WTC11 (cell line): ENCODE measurements around the gene RFPL3. TPM values are rescaled to one million over a fixed set of nuclear protein-coding genes. Genes with fewer than 3 reads are reported as not detected.

Experiments
- ATAC-seq: fragments of 200-7000 bp; cut with Tn5 transposase; 2 replicates; pipeline ENCODE4 v1.10.0; 2021; ENCODE audit warnings: mild to moderate bottlenecking, moderate library complexity
- CTCF ChIA-PET: fragments of 300-600 bp; sonication (Branson Sonifier 250); formaldehyde crosslinking; loops from one replicate; lab custom pipeline; 2021; ENCODE audit warnings: antibody characterized with exemption; lab: Charles Lee
- POLR2A ChIA-PET: fragments of 350-600 bp; sonication (Branson Sonifier 250); formaldehyde crosslinking; loops from one replicate; lab custom pipeline; 2021; ENCODE audit warnings: antibody characterized with exemption; lab: Charles Lee
- DNase-seq: peaks from one replicate; pipeline ENCODE4 v3.0.0; 2021; ENCODE audit warnings: low spot score
- H3K27ac Mint-ChIP-seq: 2 replicates; pipeline ENCODE4 v1.8.0; 2021; ENCODE audit warnings: mixed read lengths
- H3K27me3 Mint-ChIP-seq: 2 replicates; pipeline ENCODE4 v1.8.0; 2021; ENCODE audit warnings: low read depth, mild to moderate bottlenecking, moderate library complexity, mixed read lengths
- H3K36me3 Mint-ChIP-seq: 2 replicates; pipeline ENCODE4 v1.8.0; 2021; ENCODE audit warnings: mixed read lengths
- H3K4me1 Mint-ChIP-seq: 2 replicates; pipeline ENCODE4 v1.8.0; 2022; ENCODE audit warnings: mixed read lengths
- H3K4me3 Mint-ChIP-seq: 2 replicates; pipeline ENCODE4 v1.8.0; 2021; ENCODE audit warnings: mild to moderate bottlenecking, moderate library complexity, mixed read lengths
- H3K9me3 Mint-ChIP-seq: 2 replicates; pipeline ENCODE4 v1.8.0; 2021; ENCODE audit warnings: mixed read lengths
- EMX1 ChIP-seq: fragments of 250-450 bp; sonication (Bioruptor Pico); IDR thresholded peaks from 2 replicates; pipeline ENCODE4 v1.8.0; 2021; ENCODE audit warnings: mild to moderate bottlenecking
- ETV6 ChIP-seq: sonication (generic); formaldehyde crosslinking; IDR thresholded peaks from 2 replicates; pipeline ENCODE4 v1.8.1; 2022; ENCODE audit warnings: mild to moderate bottlenecking, missing genetic modification reagents
- FOXJ3 ChIP-seq: sonication (generic); formaldehyde crosslinking; IDR thresholded peaks from 2 replicates; pipeline ENCODE4 v1.9.0; 2021; ENCODE audit warnings: missing genetic modification reagents, mild to moderate bottlenecking, borderline replicate concordance
- GTF2I ChIP-seq: fragments of 250-450 bp; sonication (Bioruptor Pico); conservative IDR thresholded peaks from 2 replicates; pipeline ENCODE4 v1.4.0; 2021; ENCODE audit warnings: mild to moderate bottlenecking
- MXD4 ChIP-seq: fragments of 250-450 bp; sonication (Bioruptor Pico); IDR thresholded peaks from 2 replicates; pipeline ENCODE4 v1.8.0; 2021; ENCODE audit warnings: mild to moderate bottlenecking, moderate library complexity, borderline replicate concordance
- PRRX2 ChIP-seq: fragments of 250-450 bp; sonication (Bioruptor Pico); IDR thresholded peaks from 2 replicates; pipeline ENCODE4 v1.8.0; 2021; ENCODE audit warnings: mild to moderate bottlenecking
- SMAD4 ChIP-seq: sonication (generic); formaldehyde crosslinking; IDR thresholded peaks from 2 replicates; pipeline ENCODE4 v1.8.0; 2022; ENCODE audit warnings: mild to moderate bottlenecking, missing genetic modification reagents
- SOX15 ChIP-seq: fragments of 250-450 bp; sonication (Bioruptor Pico); IDR thresholded peaks from 2 replicates; pipeline ENCODE4 v1.9.0; 2021; ENCODE audit warnings: mild to moderate bottlenecking
- SP1 ChIP-seq: sonication (generic); formaldehyde crosslinking; conservative IDR thresholded peaks from 2 replicates; pipeline ENCODE4 v1.8.1; 2022; ENCODE audit warnings: missing genetic modification reagents
- TCF7 ChIP-seq: sonication (generic); formaldehyde crosslinking; IDR thresholded peaks from 2 replicates; pipeline ENCODE4 v1.8.0; 2022; ENCODE audit warnings: mild to moderate bottlenecking, low read depth, missing genetic modification reagents, moderate library complexity
- TEAD4 ChIP-seq: sonication (generic); formaldehyde crosslinking; IDR thresholded peaks from 2 replicates; pipeline ENCODE4 v1.8.0; 2022; ENCODE audit warnings: mild to moderate bottlenecking, missing genetic modification reagents
- ZNF138 ChIP-seq: sonication (generic); formaldehyde crosslinking; conservative IDR thresholded peaks from 2 replicates; pipeline ENCODE4 v1.8.1; 2022; ENCODE audit warnings: mild to moderate bottlenecking, moderate library complexity, missing genetic modification reagents
- ZNF219 ChIP-seq: sonication (generic); formaldehyde crosslinking; IDR thresholded peaks from 2 replicates; pipeline ENCODE4 v1.8.0; 2023; ENCODE audit warnings: missing genetic modification reagents, mild to moderate bottlenecking, borderline replicate concordance
- ZNF317 ChIP-seq: sonication (generic); formaldehyde crosslinking; IDR thresholded peaks from 2 replicates; pipeline ENCODE4 v1.8.1; 2023; ENCODE audit warnings: low read depth, mild to moderate bottlenecking, moderate library complexity, missing genetic modification reagents, borderline replicate concordance
- total RNA-seq: library from RNA; stranded (reverse); gene quantifications from 3 replicates; pipeline ENCODE4 v1.2.3, GENCODE V29; 2021
- TF ChIP-seq, protein P1 (sequence below): sonication (generic); formaldehyde crosslinking; IDR thresholded peaks from 2 replicates; pipeline ENCODE4 v1.8.0; 2023; ENCODE audit warnings: missing genetic modification reagents
- TF ChIP-seq, protein P2 (sequence below): fragments of 250-450 bp; sonication (Bioruptor Pico); conservative IDR thresholded peaks from 2 replicates; pipeline ENCODE4 v1.9.0; 2021; ENCODE audit warnings: mild to moderate bottlenecking
- TF ChIP-seq, protein P3 (sequence below): sonication (generic); formaldehyde crosslinking; conservative IDR thresholded peaks from 2 replicates; pipeline ENCODE4 v1.8.1; 2022; ENCODE audit warnings: mild to moderate bottlenecking, missing genetic modification reagents
- TF ChIP-seq, protein P4 (sequence below): sonication (generic); formaldehyde crosslinking; IDR thresholded peaks from 2 replicates; pipeline ENCODE4 v1.8.1; 2022; ENCODE audit warnings: missing genetic modification reagents, borderline replicate concordance
- TF ChIP-seq, protein P5 (sequence below): sonication (generic); formaldehyde crosslinking; IDR thresholded peaks from 2 replicates; pipeline ENCODE4 v1.8.1; 2023; ENCODE audit warnings: mild to moderate bottlenecking, moderate library complexity, missing genetic modification reagents
- TF ChIP-seq, protein P6 (sequence below): fragments of 250-450 bp; sonication (Bioruptor Pico); IDR thresholded peaks from 2 replicates; pipeline ENCODE4 v1.8.0; 2021; ENCODE audit warnings: mild to moderate bottlenecking
- TF ChIP-seq, protein P7 (sequence below): fragments of 250-450 bp; sonication (Bioruptor Pico); IDR thresholded peaks from 2 replicates; pipeline ENCODE4 v1.9.0; 2021; ENCODE audit warnings: mild to moderate bottlenecking

RFPL3 gene
- total RNA-seq, 1 experiment from 2014 or later: not detected

DNA sequence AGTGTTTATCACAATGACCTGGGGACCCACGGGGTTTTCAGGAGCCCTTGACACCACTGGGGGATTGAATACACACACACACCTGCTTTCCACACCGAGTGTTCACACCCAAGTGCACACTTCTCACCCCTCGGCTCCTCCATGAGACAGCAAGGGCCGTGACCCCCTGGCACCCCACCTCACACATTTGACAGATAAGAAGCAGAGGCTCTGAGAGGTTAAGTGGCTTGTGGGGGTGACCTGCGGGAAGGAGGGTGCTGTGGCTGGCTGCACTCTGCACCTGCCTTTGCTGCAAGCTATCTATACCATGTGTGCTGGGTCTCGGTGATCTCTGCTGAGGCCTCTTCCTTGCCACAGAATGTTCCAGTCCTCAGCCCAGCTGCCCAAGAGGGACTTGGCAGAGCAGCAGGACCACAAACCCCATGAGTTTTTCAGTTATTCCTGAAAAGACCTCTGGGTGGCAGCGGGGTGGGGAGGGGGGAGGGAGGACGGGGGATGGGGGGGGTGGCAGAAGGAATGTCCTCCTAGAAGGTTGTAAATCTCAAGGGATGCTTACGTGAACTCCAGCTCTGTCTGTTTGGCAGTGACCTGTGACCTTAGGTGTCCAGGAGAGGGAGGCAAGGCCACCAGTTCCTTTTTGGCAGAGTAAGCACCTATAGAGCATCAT is 47.9 kb upstream of the RFPL3 start:
- ChIA-PET POLR2A (no interaction called here), CTCF (interaction anchor here (0.7 to 1.4 kb wide), 3 partner anchors 43 to 69 kb away, joined by 3 to 4 read pairs (median 3); no protein-coding TSS in a partner anchor)
- no peak for DNase-seq
- Mint-ChIP-seq H3K4me1 (peaks cover 3% of the 10 kb centered on the region; the same call in 1 of the 2 replicates), H3K9me3 (no peaks in the 10 kb centered on the region), H3K4me3 (no peak overlapping the region), H3K36me3 (no peaks in the 10 kb centered on the region), H3K27ac (no peak overlapping the region), H3K27me3 (no peaks in the 10 kb centered on the region; the same call in 1 of the 2 replicates)
- no peak for ATAC-seq
- no peak for TF ChIP-seq TCF7 (CRISPR knock-in tag)
- TF ChIP-seq GTF2I: no peak
- TF ChIP-seq ETV6 (CRISPR knock-in tag): no peak
- no peak for TF ChIP-seq ZNF138 (CRISPR knock-in tag)
- TF ChIP-seq, protein P1, sequence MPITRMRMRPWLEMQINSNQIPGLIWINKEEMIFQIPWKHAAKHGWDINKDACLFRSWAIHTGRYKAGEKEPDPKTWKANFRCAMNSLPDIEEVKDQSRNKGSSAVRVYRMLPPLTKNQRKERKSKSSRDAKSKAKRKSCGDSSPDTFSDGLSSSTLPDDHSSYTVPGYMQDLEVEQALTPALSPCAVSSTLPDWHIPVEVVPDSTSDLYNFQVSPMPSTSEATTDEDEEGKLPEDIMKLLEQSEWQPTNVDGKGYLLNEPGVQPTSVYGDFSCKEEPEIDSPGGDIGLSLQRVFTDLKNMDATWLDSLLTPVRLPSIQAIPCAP (CRISPR knock-in tag): no peak
- TF ChIP-seq, protein P2, sequence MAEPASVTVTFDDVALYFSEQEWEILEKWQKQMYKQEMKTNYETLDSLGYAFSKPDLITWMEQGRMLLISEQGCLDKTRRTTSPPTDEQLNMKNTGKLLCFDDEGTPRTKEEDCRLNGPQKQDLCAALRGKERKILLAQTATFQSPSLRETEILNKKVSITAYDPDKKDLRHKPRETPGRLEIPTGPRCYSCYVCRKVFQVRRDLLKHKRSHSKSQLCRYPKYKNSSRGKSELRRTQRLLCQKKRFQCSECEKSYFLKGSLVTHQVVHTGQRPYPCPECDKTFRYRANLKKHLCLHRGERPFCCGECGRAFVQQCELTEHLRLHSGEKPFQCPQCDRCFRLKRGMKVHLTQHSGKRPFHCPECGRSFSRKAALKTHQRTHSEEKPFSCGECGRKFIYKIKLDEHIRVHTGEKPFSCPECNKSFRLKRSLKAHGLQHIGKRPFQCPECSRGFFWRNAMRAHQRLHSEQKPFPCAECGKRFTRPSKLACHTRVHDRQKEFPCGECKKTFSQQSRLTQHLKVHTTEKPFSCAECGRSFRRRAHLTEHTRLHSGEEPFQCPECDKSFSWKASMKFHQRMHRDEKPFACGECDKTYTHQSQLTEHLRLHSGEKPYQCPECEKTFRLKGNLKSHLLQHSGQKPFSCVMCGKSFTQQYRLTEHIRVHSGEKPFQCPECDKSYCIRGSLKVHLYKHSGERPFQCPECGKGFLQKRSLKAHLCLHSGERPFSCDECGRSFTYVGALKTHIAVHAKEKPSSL (CRISPR knock-in tag): no peak

DNA sequence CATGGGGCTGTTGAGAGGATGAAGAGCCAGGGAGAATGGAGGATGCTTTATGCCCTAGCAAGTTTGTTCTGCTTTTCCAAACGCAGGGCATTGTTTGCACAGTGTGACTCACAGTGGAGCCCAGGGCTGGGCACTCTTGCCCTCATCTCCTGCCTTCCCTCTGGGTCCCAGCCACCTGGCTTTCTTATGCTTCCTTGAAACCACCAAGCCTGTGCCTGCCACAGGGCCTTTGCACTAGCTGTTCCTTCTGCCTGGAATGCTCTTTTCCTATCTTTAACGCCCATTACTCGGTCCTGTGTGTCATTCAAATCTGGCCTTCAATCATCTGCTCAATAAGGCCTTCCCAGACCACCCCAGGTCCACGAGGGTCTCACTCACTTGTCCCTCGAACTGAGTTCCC is 46.9 kb upstream of the RFPL3 start:
- Mint-ChIP-seq H3K27me3 (no peaks in the 10 kb centered on the region; the same call in 1 of the 2 replicates), H3K4me3 (no peak overlapping the region), H3K27ac (no peak overlapping the region), H3K9me3 (no peaks in the 10 kb centered on the region), H3K36me3 (no peaks in the 10 kb centered on the region), H3K4me1 (peaks cover 3% of the 10 kb centered on the region; the same call in 1 of the 2 replicates)
- POLR2A ChIA-PET: no interaction called here
- CTCF ChIA-PET: interaction anchor here (0.8 kb wide), 1 partner anchor 45 kb away, joined by 3 read pairs; no protein-coding TSS in a partner anchor
- DNase-seq (no peak), ATAC-seq (no peak)
- TF ChIP-seq MXD4 (no peak), SOX15 (CRISPR knock-in tag) (no peak), TEAD4 (CRISPR knock-in tag) (no peak), SP1 (CRISPR knock-in tag) (no peak), FOXJ3 (CRISPR knock-in tag) (no peak), ZNF219 (CRISPR knock-in tag) (no peak), ZNF317 (CRISPR knock-in tag) (no peak), PRRX2 (no peak), EMX1 (CRISPR knock-in tag) (no peak), SMAD4 (CRISPR knock-in tag) (no peak)
- TF ChIP-seq, protein P3, sequence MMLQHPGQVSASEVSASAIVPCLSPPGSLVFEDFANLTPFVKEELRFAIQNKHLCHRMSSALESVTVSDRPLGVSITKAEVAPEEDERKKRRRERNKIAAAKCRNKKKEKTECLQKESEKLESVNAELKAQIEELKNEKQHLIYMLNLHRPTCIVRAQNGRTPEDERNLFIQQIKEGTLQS (CRISPR knock-in tag): no peak
- TF ChIP-seq, protein P4, sequence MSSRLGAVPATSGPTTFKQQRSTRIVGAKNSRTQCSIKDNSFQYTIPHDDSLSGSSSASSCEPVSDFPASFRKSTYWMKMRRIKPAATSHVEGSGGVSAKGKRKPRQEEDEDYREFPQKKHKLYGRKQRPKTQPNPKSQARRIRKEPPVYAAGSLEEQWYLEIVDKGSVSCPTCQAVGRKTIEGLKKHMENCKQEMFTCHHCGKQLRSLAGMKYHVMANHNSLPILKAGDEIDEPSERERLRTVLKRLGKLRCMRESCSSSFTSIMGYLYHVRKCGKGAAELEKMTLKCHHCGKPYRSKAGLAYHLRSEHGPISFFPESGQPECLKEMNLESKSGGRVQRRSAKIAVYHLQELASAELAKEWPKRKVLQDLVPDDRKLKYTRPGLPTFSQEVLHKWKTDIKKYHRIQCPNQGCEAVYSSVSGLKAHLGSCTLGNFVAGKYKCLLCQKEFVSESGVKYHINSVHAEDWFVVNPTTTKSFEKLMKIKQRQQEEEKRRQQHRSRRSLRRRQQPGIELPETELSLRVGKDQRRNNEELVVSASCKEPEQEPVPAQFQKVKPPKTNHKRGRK (CRISPR knock-in tag): no peak
- TF ChIP-seq, protein P5, sequence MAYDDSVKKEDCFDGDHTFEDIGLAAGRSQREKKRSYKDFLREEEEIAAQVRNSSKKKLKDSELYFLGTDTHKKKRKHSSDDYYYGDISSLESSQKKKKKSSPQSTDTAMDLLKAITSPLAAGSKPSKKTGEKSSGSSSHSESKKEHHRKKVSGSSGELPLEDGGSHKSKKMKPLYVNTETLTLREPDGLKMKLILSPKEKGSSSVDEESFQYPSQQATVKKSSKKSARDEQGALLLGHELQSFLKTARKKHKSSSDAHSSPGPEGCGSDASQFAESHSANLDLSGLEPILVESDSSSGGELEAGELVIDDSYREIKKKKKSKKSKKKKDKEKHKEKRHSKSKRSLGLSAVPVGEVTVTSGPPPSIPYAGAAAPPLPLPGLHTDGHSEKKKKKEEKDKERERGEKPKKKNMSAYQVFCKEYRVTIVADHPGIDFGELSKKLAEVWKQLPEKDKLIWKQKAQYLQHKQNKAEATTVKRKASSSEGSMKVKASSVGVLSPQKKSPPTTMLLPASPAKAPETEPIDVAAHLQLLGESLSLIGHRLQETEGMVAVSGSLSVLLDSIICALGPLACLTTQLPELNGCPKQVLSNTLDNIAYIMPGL: no peak
- TF ChIP-seq, protein P6, sequence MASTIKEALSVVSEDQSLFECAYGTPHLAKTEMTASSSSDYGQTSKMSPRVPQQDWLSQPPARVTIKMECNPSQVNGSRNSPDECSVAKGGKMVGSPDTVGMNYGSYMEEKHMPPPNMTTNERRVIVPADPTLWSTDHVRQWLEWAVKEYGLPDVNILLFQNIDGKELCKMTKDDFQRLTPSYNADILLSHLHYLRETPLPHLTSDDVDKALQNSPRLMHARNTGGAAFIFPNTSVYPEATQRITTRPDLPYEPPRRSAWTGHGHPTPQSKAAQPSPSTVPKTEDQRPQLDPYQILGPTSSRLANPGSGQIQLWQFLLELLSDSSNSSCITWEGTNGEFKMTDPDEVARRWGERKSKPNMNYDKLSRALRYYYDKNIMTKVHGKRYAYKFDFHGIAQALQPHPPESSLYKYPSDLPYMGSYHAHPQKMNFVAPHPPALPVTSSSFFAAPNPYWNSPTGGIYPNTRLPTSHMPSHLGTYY (CRISPR knock-in tag): no peak
- TF ChIP-seq, protein P7, sequence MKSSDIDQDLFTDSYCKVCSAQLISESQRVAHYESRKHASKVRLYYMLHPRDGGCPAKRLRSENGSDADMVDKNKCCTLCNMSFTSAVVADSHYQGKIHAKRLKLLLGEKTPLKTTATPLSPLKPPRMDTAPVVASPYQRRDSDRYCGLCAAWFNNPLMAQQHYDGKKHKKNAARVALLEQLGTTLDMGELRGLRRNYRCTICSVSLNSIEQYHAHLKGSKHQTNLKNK (CRISPR knock-in tag): no peak
